Globus pallidus (tissue), 1 donor: ENCODE measurements around the gene RARB.

Experiments used
- DNase-seq: peaks from one replicate; pipeline ENCODE4 v3.0.0-alpha.2; 2015; ENCODE audit warnings: low spot score

Gene RARB

DNA sequence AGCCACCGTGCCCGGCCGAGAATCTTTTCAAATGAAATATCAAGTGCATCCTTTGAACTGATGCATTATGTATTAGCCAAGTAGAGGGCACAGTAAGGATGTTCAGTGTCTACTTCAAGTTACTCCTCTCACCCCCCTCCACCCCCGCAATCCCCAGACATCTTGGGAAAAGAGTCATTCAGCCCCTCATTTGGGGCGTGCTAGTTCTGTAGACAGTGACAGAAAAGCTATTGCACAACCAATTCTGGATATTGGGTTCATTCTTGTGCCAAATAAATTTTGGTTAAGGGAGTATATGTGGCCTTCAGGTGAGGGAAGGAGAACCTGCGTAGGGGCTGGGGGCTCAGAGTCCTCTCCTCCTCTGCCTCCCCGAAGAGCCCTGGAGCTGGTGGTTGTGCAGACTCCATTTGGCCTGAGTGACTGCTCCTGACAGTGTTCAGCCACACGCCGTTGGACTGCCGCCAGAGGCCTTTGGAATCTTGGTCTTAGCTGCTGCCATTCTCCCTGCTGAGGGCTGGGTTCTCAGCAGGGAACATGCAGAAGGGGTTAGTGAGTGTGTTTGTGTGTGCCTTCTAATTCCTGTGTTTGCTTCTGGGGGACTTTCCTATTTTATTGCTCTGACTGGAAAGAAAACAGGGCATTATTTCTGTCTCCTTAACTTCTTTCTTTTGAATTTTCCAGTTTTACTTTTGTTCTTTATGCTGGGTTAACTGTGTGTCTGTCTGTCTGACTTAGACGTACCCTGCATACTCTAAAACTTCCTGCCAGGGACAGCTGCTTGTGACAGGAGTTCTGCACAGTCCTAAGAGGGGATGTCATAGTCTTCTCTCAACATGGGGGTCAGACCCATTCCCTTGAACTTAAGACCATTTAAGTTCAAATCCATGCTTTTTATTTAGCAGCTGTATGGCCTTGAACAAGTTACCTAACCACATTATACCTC, 21.0 kb downstream of the RARB start:
- peak; percentile 47 for DNase-seq

DNA sequence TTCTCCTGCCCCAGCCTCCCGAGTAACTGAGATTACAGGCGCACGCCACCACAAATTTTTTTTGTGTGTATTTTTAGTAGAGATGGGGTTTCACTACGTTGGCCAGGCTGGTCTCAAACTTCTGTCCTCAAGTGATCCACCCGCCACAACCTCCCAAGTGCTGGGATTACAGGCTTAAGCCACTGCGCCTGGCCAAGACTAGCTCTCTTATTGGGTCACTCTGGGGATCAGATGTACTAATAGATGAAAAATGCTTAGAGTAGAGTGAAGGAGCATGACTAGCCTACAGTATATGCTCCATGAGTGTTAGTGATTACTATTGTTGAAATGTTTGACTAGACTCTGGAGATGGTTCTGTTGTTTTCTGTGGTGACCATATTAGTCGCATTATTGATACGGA, 21.8 kb downstream of the RARB start:
- DNase-seq, result no peak

DNA sequence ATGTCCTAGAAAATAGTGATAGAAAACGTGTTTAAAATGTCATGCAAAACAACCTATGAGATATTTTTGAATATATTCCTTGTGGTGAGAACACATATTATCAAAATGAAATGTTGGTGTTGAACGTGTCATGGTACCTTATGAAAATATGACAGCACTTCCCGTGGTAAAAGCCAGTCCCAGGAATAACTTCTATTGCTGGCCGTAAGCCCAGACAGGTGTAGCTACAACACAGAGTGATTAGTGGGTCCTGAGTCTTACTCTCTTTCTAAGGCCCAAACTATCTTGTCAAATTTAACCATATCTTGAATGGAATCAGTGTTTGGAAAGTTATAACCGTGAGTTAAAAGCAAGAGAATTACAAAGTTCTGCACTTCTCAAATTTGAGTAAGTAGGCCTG, 24.1 kb downstream of the RARB start:
- DNase-seq, result no peak

DNA sequence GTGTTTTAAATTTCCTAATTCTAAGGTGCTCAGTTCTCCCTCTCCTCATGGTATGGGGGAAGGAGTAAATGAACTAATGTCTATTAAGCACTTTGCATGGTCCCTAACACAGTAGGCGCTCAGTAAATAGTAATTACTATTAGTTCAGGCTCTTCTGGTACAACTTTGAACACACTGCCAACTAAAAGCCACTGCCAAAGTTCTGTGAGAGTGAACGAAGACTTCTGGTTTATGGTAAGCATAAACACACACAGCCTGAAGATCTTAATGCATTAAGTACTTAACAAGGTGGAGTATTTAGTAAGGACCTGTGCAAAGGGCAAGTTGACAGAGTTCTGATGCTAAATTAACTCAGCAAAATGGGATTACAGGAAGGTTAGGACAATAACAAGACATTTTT, 24.7 kb downstream of the RARB start:
- no peak for DNase-seq

DNA sequence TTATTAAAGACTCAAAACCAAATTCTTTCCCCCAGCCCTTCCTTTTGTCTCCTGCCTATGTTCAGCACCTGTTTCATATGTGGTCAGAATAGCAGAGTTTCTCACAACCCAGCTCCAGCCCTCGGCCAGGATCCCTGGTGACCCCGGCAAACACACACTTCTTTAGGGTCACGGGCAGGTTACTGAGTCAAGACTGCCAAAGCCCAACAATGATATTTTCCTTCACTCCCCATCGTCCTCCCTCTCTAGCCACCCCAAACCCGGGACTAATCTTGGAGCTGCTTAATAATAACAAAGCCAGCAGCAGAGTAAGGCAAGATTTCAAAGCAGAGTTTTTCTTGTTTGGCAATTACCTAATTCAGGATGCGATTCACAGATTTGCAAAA, 25.5 kb downstream of the RARB start:
- no peak for DNase-seq

DNA sequence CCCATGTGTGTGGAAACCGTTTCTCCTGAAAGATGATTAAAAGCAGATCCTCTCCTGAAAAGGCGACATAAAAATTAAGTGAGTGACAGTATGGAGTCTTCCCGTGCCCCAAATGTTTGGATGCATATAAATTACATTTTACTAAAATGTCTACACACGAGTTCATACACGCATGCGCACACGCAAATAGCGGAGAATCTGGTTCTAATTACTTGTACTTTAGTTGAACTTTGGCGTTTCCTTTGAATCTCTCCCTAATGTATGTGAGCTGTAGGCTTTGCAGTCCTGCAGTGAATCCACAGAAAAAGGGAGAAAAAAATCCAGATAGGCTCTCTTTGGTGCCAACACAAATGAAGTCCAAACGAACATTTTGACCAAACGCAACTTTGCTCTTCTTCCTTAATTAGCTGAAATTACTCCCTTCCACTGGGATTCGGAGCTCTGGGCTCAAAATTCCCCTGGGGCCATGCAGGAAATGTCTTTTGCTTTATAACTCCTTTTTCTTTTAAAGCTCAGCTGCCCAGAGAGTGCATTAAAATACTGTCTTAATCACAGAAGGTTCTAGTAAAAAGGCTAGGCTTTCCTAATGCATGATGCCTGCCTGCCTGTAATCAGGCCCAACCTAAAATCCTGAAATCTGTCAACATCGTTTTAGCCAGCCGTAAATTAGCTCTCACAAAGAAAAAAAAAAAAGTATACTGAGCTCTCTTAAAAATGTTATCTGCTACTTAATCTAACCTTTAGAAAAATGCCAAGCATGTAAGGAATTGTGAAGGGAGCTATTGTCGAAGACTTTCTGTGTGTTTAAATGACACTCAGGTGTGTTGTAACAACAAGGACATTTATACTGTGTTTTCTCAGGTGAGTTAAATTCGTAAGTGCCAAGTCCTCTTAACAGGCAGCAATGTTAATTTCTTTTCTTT, 26.2 kb downstream of the RARB start:
- no peak for DNase-seq

DNA sequence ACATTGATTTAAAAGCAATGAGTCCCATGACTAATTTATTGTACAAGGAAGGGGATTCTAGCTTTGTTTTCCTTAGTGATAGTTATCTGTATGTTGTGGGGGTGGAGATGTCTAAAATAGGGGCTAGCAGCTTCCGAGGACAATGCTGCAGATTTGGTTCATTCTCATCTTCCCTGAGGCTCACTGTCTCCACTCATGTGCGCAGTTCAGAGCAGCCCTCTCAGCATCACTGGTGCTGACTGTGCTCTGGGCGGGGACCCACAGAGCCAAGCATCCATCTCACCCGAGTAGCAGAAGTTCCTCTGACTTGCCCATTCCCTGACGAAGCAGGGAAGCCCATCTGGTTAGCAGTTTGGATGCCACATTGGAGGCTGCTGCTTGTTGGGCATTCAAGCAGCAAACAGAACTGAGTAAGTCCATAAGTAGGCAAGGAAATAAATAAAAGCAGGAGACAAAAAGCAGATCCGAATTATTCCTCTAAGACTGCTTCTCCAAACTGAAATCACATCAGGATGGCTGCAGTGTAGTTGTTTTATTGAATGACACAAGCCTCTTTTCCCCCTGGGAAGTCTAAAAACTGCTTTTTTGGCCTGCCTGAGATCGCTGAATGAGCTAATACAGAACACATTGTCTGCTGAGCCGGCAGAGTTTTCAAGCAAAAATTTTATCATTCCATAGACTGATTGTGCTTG, 27.5 kb downstream of the RARB start:
- peak; percentile 16 for DNase-seq

DNA sequence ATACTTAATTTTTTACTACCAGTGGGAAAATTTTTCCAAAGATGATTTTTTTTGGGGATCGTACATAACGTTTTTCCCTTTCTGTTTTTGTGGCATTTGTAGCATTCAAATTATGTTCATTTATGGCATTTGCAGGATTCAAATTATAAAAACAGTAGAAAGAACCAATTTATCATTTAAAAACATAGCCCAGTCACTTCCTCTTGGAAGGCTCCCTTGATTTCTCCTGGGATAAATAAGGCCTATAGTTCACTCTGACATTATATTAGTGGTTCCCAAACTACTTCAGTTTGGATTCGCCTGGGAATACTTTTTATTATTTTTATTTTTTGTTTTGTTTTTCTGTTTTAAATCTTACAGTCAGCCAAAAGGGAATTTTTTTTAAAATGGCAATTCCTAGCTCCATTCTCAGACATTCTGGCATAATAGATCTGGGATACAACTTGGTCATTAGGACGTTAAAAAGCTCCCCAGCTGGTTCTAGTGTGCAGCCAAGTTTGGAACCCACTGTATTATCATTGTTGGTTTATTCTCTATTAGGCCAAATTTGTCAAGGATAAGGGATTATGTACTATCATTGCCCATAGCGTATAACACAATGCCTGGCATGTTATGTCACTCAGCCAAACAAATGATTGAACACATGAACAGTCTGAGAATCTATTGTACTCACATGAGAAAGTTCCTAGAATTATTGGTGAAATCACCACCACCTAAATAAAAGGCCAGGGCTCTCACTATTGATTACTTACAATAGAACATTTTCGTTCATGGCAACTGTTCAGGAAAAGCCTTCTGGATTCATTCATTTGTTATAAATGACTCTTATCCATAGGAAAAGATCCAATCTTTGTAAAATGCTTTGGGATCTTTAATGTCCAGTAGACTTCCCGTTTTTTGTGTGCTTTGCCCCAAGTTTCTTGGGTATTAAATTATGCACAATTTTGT, 28.9 kb downstream of the RARB start:
- no peak for DNase-seq

DNA sequence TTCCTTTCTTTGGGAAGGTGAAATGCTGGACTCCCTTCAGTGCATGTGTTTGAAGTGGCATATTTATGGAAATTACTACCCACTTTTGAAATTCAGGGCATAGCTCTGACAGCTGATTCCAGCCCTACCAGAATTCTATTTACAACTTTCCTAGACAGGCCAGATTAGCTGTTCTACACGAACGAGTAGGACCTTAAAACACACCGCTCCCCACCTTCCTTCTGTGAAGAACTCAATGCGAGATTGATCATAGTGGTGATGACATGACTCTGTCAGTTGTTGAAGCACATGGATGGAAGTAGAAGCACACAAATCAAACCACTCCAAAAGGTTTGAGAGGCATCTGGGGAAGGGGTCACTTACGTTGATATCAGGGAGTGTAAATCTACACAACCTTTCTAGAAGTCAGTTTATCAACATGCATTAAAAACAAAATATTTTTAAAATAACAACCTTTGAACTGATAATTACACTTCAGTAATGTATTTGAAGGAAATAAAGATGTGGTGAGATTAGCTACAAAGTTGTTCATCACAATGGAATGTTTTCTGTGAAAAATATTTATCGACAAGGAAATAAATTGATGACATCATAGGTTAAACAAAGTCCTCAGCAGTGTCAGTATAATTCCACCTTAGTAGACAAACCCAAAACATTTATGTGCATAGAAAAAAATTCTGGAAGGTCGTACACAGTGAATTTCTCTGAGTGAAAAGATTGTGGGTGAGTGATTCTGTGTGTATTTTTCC, 29.8 kb downstream of the RARB start:
- DNase-seq, result no peak

DNA sequence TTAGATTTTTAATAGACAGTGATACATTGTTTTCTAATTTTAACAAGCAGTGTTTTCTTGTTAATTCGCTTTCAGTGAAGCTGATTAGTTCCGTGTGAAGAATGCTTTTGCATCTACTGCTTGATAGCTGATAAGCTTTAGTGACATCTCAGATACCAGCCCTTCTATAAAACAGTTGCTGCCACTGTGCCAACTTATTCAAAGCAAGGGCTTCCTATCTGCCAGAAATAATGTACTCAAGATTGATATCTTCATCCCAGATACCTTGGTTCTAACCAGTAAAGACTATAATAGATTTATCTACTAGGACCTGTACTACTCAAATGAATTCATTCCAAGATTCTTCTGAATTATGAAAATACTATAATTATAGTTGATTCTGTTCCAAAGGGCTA, 30.4 kb downstream of the RARB start:
- DNase-seq, result no peak

DNA sequence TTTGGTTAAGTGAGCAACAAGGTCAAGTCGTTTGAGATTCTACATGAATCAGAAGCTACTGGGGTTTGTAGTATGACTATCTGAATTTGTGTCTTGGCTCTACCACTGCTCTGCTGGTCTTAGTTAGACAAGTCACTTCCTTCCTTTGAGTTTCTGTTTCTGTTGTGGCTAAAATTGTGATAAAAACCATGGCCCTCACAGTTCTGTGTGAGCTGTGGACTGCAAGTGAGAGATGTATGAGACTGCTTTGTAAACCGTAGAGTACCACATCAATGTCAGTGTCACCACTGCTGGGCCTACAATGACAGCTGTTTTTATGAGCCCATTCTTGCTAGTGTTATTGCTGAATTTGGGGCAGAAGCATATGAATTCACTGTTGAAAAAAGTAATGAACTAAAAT, 32.7 kb downstream of the RARB start:
- DNase-seq, result no peak

DNA sequence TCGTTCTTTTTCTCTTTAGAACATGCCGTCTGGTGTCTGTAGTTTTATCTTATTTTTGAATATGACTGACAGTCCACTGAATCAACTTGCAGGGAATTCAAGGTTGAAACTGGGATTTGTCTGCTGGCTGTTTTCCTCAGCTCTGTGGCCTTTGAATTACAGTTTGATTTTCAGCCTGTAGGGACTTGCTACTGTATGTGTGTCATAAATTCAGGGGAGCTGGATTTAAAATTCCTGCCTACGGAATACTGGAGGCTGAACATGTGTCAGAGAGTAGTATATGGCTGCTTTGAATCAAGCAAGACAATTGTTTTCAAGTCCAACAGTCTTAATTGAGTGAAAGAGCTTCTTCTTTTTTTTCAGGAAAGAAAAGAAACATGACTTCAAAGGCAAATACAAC, 33.9 kb downstream of the RARB start:
- no peak for DNase-seq

DNA sequence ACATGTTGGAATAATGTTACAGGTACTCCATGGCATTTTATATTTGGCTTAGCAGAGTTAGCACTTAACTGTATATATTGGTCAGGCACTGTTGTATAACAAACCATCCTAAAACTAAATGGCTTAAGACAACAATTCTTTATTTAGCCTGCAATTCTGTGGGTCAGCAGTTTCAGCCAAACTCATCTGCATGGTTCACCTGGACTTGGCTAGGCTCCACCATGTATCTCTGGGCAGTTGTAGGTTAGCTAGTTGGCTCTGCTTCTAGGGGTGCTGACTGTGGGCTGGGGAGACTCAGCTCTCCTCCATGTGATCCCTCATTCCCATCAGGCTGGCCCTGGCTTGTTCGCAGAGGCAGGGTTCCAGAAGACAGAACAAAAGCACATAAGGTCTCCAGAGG, 34.4 kb downstream of the RARB start:
- no peak for DNase-seq

DNA sequence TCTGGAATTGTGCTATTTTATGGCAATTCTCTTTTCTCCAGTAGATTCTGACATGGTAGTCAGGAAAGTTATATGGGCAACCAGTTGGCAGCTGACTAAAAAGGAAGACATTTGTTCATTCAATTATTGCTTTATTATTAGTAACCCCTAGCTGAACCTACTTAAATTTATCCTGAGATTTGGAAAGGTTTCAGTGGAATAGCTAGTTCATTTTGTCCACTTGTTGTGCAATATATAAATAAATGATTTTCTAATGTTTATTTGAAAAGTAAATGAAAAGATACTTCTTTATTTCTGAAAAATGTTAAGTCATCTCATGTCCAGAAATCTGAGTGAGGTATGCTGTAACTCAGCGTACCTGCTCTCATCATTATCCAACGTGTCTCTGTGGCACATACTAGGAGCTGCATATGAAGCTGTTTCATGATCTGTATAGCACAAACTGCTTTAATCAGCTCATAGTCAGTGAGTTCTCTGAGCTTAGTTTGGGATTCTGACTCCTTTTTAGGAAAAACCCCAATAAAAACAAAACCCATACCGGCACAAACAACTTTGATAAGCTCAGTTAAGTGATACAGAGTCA, 35.9 kb downstream of the RARB start:
- DNase-seq, result no peak

DNA sequence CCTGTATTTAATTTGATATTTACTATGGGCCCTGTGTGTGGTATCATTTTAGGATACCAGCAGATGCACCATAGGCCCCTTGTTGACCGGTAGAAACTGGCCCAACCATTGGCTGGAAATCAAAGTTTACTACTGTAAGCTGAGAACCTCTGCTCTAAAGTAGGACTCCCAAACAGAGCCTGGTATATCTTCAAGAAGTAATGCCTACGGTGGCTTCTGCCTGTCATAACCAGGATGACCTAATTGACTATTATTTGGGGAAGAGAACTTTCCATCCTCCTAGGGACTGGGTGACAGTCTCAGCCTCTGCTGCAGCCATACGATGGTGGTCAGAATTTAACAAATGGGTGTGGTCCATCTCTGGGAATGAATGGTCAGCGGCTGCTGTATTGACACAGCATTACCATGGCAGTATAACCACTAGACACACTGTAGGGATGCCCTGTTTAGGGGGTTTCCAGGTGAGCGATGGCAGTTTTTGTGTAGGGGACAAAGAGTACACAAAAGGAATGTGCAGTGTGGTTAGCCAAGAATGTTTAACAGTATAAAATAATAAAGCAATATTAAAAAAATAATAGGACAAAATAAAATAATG, 37.3 kb downstream of the RARB start:
- DNase-seq, result no peak

DNA sequence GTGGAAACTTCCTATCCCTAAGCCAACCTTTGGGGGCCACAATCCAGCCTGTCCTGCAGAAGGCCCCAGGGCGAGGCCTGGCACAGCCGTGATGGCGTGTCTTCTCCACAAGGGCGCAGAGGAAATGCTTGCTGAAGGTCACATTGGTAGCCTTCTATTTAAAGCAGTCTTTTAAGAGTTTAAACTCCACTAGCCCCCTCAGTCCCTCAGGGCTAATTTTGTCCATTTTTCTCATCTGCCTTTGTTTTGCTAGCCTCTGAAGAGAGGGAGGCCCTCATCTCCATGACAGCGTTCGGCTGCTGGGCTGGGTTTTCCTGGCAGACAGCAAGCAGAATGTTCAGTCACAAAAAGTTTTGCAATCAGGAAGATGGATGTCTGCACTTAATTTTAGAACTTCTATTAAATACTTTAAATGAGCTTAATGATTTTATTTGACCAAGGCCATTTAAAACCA, 40.8 kb downstream of the RARB start:
- DNase-seq, result peak; percentile 26

DNA sequence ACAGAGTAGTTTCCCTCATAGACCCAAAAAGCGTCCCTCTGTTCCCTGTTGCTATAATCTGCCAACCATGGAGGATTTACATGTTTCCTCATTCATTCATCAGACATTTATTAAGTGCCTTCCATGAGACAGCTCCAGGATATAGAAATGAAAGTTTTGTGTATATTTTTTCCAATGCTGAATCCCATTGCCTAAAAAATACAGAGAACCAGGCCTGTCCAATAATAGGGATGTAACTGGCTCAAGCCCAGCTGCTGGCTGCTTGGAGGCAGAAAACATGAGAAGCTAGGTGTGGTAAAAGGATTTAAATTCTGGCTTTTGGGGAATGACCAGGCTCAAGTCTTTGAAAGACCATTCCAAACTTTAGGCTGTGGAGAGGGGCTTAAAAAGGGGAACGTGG, 41.5 kb downstream of the RARB start:
- no peak for DNase-seq

DNA sequence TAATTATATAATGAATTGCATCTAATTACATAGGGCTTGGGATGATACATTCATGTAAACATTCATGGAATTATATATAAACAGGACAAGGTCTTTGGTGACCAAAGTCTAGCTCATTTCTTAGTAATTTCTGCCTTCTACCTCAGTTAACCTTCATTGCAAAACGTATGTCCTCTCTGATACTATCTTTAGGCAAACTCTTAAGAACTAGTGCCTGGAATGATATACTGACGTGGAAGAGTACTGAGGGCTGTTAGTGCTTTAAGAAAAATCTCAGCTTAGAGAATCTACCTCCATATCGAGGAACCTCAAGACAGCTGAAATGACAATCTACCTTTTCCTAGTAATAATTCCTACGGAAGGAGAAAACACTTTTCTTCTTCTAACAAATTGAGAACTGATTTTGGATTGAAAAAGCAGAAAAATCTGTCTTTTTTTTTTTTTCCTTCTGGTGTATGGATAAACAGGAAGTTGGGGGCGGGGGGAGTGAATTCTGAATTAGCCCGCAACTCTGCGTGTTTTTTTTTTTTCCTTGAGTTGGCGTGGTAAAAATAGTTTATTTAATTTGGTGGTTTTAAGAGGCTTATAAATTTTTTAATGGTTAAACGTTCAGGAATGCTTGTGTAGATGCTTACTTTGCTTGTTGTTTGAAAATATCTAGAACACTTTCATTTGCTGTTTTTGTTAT, 43.2 kb downstream of the RARB start:
- no peak for DNase-seq

DNA sequence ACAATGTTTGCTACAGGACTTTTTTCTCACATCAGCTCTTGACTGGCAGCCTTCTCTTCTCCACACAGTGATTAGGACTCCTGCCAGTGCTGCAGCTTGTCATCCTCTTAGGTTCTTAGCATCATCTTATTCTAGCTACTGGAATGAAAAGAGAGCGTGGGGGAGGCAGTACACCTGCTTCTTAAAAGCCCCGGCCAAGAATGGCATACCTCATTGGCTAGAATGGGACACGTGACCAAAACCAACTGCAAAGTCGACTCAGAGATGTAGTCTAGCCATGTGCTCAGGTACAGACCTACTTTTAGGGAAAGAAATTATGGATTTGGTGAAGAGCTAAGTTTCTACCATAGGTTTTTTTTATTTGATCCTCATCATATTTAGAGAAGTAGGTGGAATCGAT, 44.1 kb downstream of the RARB start:
- DNase-seq, result no peak
